Ramos (cell line): Measurements from ENCODE around the gene RAP1GAP2.
"Not testable (repeated sequence)": the region's sequence is repeated elsewhere in the genome, so short reads cannot be mapped to it uniquely, and the experiment has no call there.

ENCODE experiments used
- in situ Hi-C: fragments of 300-500 bp; cut with MboI; formaldehyde crosslinking; loops from one replicate; pipeline ENCODE4 v1.14.3; 2022; ENCODE audit warnings: low sequenced_read_pairs; ENCODE audit not compliant: unreplicated experiment

Gene RAP1GAP2

DNA sequence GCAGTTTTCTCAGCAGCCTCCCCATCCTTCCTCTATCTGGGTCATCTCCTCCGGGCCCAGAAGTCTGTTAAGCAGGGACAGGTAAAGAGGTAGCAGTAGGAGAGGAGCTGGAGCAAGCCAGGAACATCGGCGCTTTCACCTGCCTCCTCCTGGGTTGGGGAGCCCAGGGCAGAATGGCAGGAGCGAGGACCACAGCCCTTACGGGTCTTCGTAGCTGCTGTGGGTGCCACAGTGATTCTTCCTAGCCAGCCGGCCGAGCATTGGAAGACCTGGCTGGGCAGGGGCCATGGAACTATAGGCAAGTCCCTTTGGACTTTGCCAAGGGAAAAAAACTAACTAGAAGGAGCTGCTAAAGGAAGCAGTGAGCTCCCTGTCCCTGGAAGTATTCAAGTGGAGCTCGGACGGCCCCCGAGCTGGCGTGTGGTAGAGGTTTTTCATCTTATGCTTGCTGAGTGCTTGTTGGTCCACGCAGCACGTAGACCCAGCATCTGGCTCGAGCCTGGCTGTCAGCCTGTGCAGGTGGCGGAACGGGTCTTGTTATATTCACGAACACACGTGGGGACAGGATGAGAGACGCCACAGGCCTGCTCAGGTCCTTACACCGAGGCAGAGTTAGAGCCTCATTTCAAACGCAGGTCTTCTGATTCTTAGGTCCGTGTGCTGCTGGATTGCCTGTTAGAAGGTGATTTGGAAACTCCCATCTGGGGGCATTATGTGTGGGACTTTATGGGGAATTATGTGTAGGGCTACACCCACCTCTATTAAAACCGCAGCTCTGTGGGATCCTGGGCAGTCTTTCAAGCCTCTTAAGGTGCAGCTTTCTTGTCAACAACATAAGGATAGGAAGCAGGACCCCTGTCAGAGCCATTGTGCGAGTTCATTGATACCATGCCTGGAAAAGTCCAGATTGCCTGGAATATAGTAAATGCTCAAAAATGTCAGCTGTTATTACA, 212.4 kb downstream of the RAP1GAP2 start:
- in situ Hi-C loops, result no loop called here

DNA sequence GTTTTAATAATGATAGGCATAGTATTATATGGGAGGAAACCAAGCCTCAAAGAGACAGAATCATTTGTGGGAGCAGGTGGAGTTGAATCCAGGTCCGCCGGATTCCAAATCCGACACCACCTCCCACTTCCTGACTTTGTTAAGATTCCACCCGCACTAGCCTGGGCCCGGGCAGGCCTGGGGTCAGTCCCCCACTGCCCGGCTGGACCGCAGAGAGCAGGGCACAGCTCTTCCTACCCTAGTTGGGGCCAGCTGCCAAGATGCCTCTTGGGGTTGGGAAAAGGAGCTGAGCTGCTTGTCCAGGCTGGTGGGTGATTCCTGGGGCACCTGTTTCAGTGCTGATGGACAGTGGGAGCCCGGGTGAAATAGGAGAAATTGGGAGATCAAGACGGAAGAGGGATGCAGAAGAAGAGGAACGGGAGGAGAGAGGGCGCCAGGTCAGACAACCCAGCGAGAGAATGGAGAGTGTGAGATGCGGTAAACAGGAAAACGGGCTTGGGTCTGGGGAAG, 213.2 kb downstream of the RAP1GAP2 start:
- in situ Hi-C loops, result no loop called here

DNA sequence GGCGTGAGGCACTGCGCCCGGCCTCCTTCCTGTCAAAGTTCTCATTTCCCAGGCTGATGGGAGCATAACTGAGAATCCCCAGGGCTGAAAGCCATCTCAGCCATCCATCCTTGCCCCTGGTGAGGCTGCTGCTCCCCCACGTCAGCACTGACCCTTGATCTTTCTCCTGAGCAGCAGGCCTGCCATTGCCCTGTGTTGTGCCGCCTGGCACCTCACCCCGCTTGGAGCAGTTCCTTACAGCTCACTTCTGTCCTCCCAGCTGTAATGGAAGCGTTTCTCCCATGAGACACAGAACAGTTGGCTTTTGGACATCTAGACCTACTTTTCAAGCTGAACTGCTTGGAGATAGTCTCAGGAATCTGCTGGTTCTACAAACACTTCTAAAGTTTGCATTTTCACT, 215.7 kb downstream of the RAP1GAP2 start:
- in situ Hi-C loops, result loop anchor here (10.0 kb wide), 1 partner anchor 177 kb away; no protein-coding TSS in a partner anchor

DNA sequence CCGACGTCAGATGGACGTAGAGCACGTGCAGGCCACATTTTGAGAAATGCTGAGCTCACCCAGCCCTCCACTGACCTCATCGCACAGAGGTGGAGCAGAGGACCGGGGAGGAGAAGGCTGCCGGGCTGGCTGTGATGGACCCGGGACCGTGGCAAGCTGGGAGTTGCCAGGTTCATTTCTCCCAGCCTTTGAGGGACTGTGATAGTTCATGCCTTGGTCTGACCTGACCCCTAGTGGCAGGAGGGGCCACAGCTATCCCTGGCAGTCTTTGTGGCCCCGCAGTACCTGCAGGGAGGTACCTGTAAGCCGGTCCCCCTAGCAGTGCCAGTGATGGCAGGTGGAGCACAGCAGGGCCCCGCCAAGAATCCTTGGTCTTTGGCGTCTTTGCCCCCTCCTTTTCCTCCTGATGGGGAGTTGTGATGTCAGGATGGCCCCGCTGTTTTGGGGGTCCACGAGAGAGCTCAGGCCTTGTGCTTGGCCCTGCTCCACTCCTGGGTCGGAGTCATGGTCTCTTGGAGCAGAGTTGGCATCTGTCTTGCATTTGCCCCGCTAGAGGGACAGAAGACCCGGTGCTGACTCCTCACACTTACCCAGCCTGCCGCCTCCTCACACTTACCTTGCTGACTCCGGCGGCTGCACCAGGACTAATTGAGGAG, 216.8 kb downstream of the RAP1GAP2 start:
- in situ Hi-C loops, result loop anchor here (10.0 kb wide), 1 partner anchor 178 kb away; no protein-coding TSS in a partner anchor

DNA sequence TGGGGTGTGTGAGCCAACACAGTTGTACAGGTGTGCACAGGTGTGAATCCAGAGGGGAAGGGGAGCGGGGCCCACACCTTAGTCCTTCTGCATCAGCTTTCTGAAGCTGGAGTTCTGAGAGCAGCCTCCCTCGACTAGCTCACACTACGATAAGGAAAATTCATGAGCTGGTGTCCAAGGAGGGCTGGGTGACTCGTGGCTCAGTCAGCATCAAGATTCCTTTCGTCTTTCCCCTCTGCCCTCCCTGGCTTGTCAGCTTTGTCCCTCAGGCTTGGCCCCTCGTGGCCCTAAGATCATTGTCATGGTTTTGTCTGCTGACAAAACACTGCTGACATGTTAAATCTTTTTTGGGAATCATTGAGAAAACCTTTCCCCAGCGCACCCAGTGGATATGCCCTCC, 219.7 kb downstream of the RAP1GAP2 start:
- in situ Hi-C loops, result loop anchor here (10.0 kb wide), 1 partner anchor 181 kb away; no protein-coding TSS in a partner anchor

DNA sequence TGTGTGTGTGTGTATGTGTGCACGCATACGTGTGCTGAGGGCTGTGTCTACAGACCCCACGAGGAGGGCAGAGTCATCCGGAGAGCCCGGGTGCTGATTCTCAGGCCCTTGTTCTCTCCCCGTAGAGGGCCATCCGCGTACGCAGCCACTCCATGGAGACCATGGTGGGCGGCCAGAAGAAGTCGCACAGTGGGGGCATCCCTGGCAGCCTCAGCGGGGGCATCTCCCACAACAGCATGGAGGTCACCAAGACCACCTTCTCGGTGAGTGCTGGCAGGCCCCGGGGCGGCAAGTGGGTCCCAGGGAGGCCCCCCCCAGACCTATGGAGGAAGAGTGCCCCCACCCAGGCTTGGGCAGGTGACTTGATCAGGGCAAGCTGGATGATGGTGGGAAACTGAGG, 221.7 kb downstream of the RAP1GAP2 start:
- in situ Hi-C loops, result loop anchor here (10.0 kb wide), 1 partner anchor 183 kb away; no protein-coding TSS in a partner anchor

DNA sequence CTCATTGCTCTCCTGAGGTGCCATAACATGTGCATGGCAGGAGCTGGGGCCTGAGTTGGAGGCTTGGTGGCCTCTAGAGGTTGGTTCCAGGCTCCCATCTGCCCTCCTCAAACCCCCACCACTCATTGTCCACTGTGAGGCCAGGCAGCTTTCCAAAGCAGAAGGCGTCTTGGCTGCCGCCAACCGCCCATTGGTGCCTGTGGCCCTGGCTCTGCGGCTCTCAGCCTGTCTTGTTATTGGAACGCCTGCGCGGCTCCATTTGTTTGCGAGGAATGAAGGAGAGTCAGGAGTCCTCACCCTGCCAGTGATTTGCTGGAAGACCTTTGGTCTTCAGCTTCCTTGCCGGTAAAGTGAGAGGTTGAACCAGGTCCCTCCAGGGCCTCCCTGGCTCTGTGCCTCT, 223.5 kb downstream of the RAP1GAP2 start:
- in situ Hi-C loops, result loop anchor here (10.0 kb wide), 1 partner anchor 185 kb away; no protein-coding TSS in a partner anchor

DNA sequence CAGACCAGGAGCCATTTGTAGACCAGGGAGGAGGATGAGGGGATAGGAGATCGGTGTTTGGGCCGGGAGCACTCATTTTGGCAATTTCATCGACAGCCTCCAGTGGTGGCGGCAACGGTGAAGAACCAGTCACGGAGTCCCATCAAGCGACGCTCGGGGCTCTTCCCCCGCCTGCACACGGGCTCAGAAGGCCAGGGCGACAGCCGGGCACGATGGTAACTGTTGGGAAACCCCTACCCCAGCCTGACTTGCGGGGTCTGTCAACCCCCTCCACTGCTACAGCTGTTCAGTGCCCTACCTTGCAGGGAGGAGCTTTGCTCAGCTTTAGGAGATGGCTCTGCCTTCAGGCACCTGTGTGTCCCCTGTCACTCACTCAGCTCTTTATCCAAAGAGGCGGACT, 224.1 kb downstream of the RAP1GAP2 start:
- in situ Hi-C loops, result no loop called here

DNA sequence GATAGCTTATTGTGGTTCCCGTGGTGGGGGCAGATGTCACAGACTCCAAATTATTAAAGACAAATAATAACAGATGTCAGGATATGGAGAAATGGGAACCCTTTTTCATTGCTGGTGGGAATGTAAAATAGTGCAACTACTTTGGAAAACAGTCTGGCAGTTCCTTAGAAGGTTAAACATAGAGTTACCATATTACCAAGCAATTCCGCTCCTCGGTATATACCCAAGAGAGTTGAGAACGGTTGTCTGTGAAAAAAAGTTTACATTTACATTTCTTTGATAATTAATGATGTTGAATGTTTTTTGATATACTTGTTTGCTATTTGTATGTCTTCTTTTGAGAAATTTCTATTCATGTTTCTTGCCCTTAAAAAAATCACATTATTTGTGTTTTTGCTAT, 226.0 kb downstream of the RAP1GAP2 start:
- in situ Hi-C loops, result no loop called here

DNA sequence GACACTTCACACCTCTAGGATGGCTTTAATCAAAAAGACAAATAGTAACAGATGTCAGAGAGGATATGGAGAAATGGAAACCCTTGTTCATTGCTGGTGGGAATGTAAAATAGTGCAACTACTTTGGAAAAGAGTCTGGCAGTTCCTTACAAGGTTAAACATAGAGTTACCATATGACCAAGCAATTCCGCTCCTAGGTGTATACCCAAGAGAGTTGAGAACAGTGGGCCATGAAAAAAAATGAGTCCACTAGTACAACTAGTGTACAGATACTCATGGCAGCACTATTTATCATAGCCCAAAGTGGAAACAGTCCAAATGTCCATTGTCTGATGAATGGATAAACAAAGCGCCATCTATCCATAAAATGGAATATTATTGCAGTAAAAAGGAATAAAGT, 228.1 kb downstream of the RAP1GAP2 start:
- in situ Hi-C loops, result no loop called here

DNA sequence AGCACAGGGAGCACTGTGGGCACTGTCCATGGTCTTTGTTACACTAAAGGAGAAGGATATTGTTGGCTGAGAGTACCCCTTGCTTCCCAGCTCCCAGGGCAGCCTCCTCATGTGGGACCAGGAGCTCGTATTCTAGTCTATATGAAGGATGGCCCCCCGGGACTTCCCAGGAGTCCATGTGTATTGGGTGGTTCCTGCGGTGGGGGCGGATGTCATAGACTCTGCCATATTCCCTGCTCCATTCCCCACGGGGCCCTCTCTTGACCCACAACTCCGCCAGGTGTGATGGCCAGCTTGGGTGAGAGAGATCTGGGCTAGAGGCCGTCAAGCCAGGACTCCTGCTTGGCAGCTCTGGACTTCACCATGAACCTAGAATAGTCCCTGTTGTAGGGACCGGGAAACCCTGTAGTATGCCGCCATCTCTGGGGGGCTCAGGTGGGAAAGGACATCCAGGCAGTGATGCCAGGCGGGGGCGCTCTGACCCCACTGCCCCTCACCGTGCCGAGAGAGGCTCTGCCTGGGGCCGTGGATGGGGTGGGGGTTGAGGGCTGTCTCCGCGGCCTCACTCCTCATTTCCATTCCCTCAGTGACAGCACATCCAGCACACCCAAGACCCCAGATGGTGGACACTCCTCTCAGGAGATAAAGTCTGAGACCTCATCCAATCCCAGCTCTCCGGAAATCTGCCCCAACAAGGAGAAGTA, 229.3 kb downstream of the RAP1GAP2 start:
- in situ Hi-C loops, result no loop called here

DNA sequence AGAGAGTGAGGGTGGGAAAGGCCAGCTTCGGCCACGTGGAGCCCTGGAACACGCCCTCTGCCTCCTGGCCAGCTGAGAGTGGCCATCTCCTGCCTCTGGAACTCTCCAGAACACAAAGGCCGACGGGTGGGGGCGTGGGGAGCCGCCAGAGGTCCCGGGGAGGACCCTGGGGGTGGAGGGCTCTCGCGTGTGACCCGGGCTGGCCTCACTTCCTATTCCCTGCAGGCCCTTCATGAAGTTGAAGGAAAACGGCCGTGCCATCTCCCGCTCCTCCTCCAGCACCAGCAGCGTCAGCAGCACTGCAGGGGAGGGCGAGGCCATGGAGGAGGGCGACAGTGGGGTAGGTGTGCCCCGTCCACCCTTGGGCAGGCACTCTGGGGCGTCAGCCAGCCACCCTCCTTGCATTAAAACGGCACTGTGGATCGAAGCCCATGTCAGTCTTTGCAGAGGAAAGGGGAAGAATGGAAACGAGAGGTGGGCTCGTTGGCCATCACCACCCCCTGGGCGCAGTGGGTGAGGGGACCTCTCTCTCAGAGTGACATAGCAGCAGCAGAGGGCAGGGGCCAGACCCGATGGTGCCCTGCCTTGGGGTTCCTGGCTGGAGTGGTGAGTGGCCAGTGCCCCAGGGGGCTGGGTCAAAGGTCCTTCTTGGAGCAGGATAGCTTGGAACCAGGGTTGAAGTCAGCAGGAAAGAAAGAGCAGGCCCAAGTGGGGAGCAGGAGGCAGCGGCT, 230.1 kb downstream of the RAP1GAP2 start:
- in situ Hi-C loops, result no loop called here

DNA sequence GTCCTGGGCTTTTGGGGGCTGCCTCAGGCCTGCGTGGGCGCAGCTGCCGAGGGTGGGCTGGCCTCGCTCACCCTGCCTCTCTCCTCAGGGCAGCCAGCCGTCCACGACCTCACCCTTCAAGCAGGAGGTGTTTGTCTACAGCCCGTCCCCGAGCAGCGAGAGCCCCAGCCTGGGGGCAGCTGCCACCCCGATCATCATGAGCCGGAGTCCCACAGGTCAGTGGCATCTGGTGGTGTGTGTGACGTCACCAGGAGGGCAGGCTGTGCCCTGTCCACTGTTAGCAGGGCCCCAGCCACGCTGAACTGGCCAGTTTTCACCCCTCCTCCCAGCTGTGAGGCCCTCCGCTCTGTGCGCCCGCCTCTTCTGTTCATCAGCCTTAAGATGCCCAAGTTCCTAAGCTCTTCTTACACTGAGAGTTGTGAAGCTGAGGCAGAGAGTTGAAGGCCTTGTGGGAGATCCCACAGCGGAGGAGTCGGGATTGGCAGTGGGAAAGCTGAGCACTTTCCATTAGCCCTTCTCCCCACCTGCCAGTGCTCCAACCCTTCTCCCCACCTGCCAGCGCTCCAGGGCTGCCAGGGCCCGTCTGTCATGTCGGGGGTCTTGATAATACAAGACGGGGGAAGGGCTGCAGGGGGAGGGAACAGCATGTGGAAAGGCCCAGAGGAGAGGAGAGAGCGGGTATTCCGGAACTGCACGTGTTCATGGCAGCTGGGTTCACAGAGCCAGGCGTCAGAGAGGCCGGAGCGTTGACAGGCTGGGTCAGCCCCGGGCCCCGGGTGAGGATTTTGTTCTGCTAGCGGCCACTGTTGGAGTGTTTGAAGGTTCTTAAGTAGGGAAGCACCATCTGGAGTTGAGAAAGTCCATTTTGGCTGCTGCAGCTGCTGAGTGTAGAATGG, 230.9 kb downstream of the RAP1GAP2 start:
- in situ Hi-C loops, result no loop called here

DNA sequence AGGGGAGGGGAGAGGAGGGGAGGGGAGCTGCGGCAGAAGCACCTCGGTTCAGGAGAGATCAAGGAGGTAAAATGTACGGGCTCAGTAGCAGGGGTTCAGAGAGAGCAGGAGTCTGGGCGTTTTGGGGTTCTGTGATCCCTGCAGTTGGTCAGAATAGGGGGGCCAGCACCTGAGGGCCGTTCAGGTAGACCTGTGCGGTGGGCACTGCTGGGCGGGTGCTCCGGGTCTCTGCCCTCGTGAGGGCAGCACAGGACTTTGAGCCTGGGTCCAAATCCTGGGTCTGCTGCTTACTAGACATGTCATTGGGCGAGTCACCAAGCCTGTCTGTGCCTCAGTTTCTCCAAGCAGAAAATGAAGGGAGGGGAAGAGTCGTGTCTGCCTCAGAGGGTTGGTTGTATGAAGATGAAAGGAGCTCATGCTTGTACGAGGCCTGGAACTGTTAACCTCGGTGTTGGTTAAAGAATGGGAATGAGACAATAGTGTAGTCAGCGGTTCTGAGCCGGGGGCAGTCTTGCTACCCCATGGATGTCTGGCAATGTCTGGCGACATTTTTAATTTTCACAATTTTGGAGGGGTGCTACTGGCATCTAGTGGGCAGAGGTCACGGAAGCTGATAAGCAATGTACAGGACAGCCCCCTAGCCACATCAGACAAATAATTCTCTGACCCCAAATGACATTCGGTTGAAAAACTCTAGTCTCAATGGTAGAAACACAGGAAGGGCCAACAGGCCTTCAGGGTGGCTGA, 231.7 kb downstream of the RAP1GAP2 start:
- in situ Hi-C loops, result no loop called here

DNA sequence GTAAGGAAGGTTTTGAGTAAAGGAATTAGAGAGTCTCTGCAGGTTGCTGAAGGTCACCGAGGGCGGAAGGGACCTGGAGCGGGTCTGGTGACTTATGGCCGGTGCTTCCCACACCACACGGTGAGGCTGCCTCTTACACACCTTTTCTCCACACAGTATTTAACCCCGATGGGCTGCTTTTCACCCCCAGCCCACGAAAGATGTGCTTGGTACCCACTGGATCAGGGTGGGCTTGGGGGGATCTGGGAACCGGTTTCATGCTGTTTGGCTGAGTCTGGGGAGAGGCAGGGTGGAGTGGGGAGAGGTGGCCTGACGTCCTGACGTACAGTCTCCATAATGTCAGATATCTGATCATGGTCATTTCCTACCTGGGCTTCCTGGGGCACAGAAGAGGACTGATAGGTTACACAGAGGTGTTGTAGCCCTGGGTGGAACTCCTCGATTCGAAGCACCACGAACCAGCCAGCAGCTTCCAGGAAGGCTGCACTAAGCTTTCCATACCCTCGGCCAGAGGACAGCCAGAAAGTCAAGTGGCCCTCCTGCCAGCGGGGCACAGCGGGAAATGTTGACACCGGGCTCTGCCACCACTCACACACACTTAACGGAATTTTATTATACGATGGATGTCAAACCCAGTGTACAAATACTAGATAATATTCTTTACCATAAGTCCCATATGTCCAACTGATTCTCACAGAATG, 233.1 kb downstream of the RAP1GAP2 start:
- in situ Hi-C loops, result no loop called here

DNA sequence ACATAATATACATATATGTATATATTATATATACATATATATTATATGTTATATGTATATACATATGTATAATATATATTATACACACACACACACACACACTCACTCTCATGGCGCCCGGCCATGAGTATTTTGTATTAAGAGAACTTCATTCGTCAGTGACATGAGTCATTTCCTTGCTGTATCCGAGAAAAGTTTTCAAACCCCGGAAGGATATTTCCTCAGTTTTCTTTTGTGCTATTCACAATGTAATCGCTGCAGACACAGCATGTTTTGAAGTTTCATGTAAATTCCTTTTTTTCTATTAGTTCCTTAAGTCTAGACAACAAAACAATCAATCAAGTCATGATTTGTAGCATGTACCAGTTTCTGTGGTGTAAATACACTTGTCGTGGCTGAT, 233.9 kb downstream of the RAP1GAP2 start:
- in situ Hi-C loops, result no loop called here

DNA sequence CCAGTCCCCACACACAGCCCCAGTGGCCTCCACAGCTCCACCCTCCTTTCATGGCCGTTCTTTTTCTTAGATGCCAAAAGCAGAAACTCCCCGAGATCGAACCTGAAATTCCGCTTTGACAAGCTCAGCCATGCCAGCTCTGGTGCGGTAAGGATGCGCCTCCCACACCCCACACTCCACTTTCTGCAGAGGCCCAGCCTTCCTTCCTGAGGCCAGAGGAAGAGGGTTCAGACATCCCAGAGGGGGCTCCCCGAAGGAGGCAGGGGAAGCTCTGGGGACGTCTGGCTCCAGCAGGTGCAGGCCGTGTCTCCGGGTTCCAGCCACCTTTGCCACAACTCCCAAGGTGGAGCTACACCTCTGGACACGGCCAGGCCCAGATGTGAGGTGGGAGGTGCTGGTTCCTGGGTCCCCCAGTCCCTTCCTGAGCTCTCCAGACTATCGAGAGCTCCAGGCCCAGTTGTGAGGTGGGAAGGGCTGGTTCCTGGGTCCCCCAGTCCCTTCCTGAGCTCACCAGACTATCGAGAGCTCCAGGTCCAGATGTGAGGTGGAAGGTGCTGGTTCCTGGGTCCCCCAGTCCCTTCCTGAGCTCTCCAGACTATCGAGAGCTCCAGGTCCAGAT, 234.7 kb downstream of the RAP1GAP2 start:
- in situ Hi-C loops, result not testable (repeated sequence)
